Stimulated activated naive CD8-positive, alpha-beta T cell treated with anti-CD3 and anti-CD28 coated beads, Interleukin-15, amount 100 ng/mL, for 72 hours (primary cell): ENCODE measurements around the gene CD46.
A peak's percentile ranks its signal among the peaks of the same experiment; 100 is the strongest.
"Not testable (repeated sequence)": the region's sequence is repeated elsewhere in the genome, so short reads cannot be mapped to it uniquely, and the experiment has no call there.

Source experiments
- ATAC-seq: fragments of 150-1000 bp; cut with Tn5 transposase; 2 replicates; pipeline ENCODE4 v1.10.0; 2021; ENCODE audit warnings: mild to moderate bottlenecking, moderate library complexity
- DNase-seq, 2 donors: peaks; one replicate each; pipeline ENCODE4 v3.0.0; 2021 to 2022
- H3K27ac Mint-ChIP-seq, 2 donors: one replicate each; pipeline ENCODE4 v1.8.0; 2022; ENCODE audit warnings: mild to moderate bottlenecking in 2 of 2, mixed read lengths in 2 of 2, moderate library complexity in 2 of 2
- H3K27me3 Mint-ChIP-seq: one replicate; pipeline ENCODE4 v1.8.0; 2022; ENCODE audit warnings: mixed read lengths
- H3K4me1 Mint-ChIP-seq: one replicate; pipeline ENCODE4 v1.8.0; 2022; ENCODE audit warnings: mild to moderate bottlenecking, mixed read lengths
- H3K4me3 Mint-ChIP-seq, 2 donors: one replicate each; pipeline ENCODE4 v1.8.0; 2022; ENCODE audit warnings: mild to moderate bottlenecking in 2 of 2, mixed read lengths in 2 of 2, moderate library complexity in 1 of 2
- H3K9me3 Mint-ChIP-seq, 2 donors: one replicate each; pipeline ENCODE4 v1.8.0; 2022; ENCODE audit warnings: mixed read lengths in 2 of 2

CD46 gene

DNA sequence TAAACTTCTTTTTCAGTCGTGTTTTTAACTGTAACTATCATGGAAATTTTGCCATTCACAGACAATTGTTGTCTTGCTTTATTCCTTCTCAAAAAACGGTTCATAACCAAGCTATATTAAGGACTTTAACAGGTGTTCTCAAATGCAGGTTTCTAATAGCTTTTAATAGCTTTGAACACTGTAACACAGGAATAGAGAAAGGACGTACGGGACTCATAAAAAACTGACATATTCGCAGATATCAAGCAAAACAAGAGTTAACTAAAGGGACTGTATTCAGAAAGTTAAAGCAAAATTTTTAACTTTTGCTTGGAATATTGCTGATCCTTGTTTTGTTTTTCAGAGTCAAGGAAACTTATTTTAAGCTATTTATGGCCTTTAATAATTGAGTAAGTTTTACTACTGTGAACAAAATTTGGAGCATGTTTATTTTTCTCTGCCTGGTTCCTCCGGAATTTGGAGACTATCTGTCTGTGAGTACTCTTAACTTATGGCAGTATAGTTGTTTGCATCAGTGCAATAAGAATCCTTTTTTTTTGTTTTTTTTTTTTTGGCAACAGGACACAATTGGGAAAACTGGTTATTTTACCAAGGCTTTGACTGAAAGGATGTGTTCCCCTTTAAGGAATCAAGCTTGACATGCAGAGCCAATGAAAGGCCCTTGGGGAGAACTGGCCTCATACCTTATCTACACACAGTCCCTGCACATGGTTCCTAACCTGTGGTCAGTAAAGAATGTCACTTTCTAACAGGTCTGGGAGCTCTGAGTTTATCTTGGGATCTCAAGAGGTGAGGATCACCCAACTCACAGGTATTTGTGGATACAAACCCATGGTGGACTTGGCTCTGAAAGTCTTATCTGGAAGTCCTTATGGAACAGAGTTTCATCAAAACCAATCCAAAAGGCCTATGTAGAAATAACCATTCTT lies 5.8 kb upstream of the CD46 start:
- Mint-ChIP-seq H3K9me3 (peaks cover 0 to 4% of the 10 kb centered on the region in 2 donors), H3K4me1 (peaks cover 25% of the 10 kb centered on the region), H3K27ac (no peak overlapping the region), H3K27me3 (no peaks in the 10 kb centered on the region), H3K4me3 (no peak overlapping the region)
- DNase-seq, result no peak
- ATAC-seq, result no peak

GRCh38 chr1:207747627-207748492 lies 4.0 kb upstream of the CD46 start:
- Mint-ChIP-seq H3K4me1 (peaks cover 31% of the 10 kb centered on the region), H3K27me3 (no peaks in the 10 kb centered on the region)

GRCh38 chr1:207748737-207749528 lies 2.9 kb upstream of the CD46 start:
- peak overlapping the region in 1 of 2 donors; percentile 86 for H3K27ac Mint-ChIP-seq
- no peaks in the 10 kb centered on the region for H3K27me3 Mint-ChIP-seq
- H3K4me1 Mint-ChIP-seq, result peaks cover 35% of the 10 kb centered on the region
- peak overlapping the region; percentile 39 to 54 for H3K4me3 Mint-ChIP-seq
- DNase-seq (no peak), ATAC-seq (no peak)
- H3K9me3 Mint-ChIP-seq, result peaks cover 0 to 4% of the 10 kb centered on the region in 2 donors

More at GRCh38 chr1:207747627-207748492, 4.0 kb upstream of the CD46 start:
- peaks cover 0 to 4% of the 10 kb centered on the region in 2 donors for H3K9me3 Mint-ChIP-seq
- H3K27ac Mint-ChIP-seq, result no peak overlapping the region
- no peak for DNase-seq
- H3K4me3 Mint-ChIP-seq, result no peak overlapping the region
- ATAC-seq, result no peak

- ATAC-seq, result no peak
- no peaks in the 10 kb centered on the region for H3K27me3 Mint-ChIP-seq
- H3K27ac Mint-ChIP-seq, result peak overlapping the region; percentile 98 to 99
- peaks cover 51% of the 10 kb centered on the region for H3K4me1 Mint-ChIP-seq
- DNase-seq, result no peak
- peaks cover 0 to 4% of the 10 kb centered on the region in 2 donors for H3K9me3 Mint-ChIP-seq
- peak overlapping the region; percentile 96 to 99 for H3K4me3 Mint-ChIP-seq
Observed at GRCh38 chr1:207750631-207751305, 1.1 kb upstream of the CD46 start.

- peak; percentile 16 for ATAC-seq
- Mint-ChIP-seq H3K4me3 (peak overlapping the region; percentile 96 to 99), H3K27ac (peak overlapping the region; percentile 98 to 99), H3K4me1 (peaks cover 58% of the 10 kb centered on the region)
- H3K27me3 Mint-ChIP-seq, DNase-seq, H3K9me3 Mint-ChIP-seq: not testable (repeated sequence)
Observed at GRCh38 chr1:207751463-207751789, 428 bp upstream of the CD46 start.

DNA sequence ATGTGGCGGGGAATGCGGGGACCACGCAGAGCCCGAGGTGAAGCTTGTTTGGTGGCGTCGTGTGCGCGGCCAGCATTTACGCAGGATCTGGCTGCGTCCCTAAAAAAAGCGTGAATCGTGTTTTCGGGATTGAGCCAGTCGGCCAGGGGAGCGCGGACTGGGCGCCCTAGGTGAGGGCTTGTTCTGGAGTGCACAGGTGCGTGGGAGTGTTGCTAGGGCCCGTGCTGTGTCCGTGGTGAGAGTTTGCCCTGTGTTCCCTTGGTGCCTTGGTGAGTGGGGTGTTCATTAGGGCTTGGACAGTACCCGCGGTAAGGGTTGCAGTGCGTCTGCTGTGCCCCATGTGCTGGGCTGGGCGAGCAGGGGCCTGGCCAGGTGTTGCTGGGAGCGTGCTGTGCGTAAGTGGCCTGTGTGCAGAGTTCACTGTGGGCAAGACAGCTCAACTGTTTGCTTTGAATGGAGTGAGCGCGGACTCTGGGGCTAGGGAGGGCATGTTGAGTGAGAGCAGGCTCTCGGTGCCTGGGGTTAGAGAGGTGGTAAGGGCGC lies 673 bp downstream of the CD46 start:
- Mint-ChIP-seq H3K9me3 (peaks cover 0 to 4% of the 10 kb centered on the region in 2 donors), H3K4me1 (peaks cover 63% of the 10 kb centered on the region)
- peak; percentile 44 to 56 for DNase-seq

DNA sequence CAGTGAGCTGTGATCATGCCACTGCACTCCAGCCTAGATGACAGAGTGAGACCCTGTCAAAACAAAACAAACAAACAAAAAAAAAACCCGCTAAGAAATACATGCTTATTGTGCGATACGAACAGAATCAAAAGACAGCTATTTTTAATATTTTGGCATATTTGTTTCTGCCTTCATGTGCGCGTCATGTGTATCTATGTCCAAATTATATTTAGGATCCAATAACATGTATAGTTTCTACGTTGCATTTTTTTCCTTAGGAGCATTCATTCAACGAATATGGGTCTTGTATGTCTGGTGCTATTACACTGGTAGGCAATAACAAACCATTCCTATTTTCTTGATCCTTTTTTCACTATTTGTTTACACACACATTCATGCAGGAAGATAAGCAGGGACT lies 1.8 kb downstream of the CD46 start:
- ATAC-seq, result no peak
- H3K9me3 Mint-ChIP-seq, result no peaks in the 10 kb centered on the region
- no peaks in the 10 kb centered on the region for H3K27me3 Mint-ChIP-seq

More for the DNA sequence above, 673 bp downstream of the CD46 start:
- ATAC-seq, result peak; percentile 66
- H3K27me3 Mint-ChIP-seq, result no peaks in the 10 kb centered on the region
- H3K27ac Mint-ChIP-seq, result peak overlapping the region; percentile 95 to 98
- H3K4me3 Mint-ChIP-seq, result peak overlapping the region; percentile 96 to 99

GRCh38 chr1:207754011-207754410 lies 2.2 kb downstream of the CD46 start:
- peak overlapping the region in 1 of 2 donors; percentile 45 for H3K27ac Mint-ChIP-seq
- no peak for ATAC-seq

More for the DNA sequence above, 1.8 kb downstream of the CD46 start:
- no peak overlapping the region for H3K27ac Mint-ChIP-seq
- peaks cover 65% of the 10 kb centered on the region for H3K4me1 Mint-ChIP-seq
- H3K4me3 Mint-ChIP-seq, result peak overlapping the region; percentile 96 to 99
- no peak for DNase-seq

DNA sequence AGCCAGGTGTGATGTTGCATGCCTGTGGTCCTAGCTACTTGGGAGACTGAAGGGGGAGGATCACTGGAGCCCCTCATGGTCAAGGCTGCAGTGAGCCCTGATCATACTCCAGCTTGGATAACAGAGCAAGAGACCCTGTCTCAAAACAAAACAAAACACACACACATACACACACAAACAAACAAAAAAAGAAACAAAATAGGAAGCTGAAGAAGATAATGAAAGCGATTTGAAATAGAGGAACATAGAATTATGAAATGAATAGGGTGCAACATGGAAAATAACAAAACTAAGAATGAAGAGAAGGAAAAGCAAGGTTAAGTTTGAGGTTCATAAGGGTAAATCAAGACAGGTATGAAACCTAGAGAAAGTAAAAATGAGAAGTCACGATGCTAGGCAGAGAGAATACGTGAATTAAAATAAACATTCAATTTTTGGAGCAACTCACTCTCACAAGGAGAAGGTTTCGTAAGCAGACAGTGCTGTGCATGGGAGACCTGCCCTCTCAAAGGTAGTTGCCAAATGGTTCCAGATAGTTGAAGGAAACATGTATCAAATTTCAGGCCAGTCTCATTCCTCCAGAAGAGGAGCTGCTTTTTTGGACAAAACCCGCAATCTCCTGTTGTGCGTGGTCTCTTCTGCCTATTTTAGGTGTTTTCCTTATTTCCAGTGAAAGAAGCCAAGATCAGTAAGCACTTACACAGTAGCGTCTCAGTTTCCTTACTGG lies 3.3 kb downstream of the CD46 start:
- H3K27ac Mint-ChIP-seq, result peak overlapping the region in 1 of 2 donors; percentile 10
- H3K9me3 Mint-ChIP-seq, result no peaks in the 10 kb centered on the region
- DNase-seq (no peak), ATAC-seq (no peak)
- H3K4me1 Mint-ChIP-seq, result peaks cover 52% of the 10 kb centered on the region
- H3K4me3 Mint-ChIP-seq, result no peak overlapping the region
- H3K27me3 Mint-ChIP-seq, result no peaks in the 10 kb centered on the region

More at GRCh38 chr1:207754011-207754410, 2.2 kb downstream of the CD46 start:
- no peak for DNase-seq
- H3K4me3 Mint-ChIP-seq, result peak overlapping the region in 1 of 2 donors; percentile 99
- H3K27me3 Mint-ChIP-seq, result no peaks in the 10 kb centered on the region
- H3K4me1 Mint-ChIP-seq, result peaks cover 61% of the 10 kb centered on the region
- no peaks in the 10 kb centered on the region for H3K9me3 Mint-ChIP-seq

DNA sequence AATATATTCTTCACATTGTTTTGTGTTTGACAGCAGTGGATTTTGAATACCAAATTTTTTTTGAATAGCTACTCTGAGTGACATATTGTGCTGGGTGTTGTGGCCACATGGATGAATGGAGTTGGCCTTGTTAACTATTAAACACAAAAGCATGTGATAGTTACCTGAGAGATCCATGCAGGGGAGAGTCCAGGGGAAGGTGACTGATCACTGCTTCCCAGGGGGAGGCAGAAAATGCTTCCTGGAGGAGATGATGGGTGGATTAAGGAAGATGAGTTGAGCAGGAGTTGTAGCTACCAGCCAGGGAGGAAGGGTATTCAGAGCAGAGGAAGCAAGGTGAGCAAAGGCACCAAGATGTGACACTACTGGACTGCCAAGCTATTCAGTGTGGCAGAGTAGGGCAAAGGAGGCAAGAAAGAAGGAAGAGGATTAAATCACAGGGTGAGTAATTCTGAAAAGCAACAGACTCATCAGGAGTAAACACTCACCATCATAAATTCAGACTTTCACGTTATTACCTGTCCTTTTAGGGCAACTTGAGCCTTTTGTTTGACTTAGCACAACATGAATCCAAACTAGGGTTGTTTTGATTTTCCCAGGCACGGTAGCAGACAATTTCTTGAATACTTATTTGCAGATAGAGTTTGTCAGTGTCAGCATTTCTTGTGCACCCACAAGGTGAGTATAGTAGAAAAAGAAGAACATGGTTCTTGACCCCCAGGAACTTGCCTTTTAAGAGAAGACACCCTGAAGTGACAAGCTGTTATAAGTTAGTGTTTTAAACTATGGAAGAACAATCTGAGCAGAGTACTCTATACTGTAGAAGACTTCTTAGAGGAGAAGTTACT lies 4.2 kb downstream of the CD46 start:
- Mint-ChIP-seq H3K27me3 (no peaks in the 10 kb centered on the region), H3K4me1 (peaks cover 46% of the 10 kb centered on the region), H3K27ac (peak overlapping the region in 1 of 2 donors; percentile 67), H3K9me3 (no peaks in the 10 kb centered on the region), H3K4me3 (no peak overlapping the region)
- DNase-seq, result no peak
- no peak for ATAC-seq

DNA sequence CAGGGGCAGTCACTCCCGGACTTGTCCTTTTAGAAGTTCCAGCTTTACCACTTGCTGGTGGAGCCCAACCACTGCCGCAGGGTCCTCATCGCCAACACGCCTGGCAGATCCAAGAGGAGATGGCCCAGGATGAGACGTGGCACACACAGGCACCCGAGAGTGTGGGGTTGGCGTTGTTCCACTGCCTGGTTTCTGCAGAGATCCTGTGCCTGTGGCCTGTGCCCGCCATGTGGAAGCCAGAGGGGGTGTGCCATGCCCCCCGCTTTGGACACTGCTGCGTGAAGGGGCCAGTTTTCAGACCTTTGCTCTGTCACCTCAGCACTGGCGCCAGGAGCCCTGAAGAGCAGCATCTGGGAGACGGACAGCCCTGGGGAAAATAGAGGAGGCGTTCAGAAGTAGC lies 10.8 kb downstream of the CD46 start:
- no peak for ATAC-seq
- Mint-ChIP-seq H3K9me3 (no peaks in the 10 kb centered on the region), H3K4me3 (no peak overlapping the region), H3K27me3 (no peaks in the 10 kb centered on the region), H3K27ac (peak overlapping the region in 1 of 2 donors; percentile 66), H3K4me1 (peaks cover 12% of the 10 kb centered on the region)
- DNase-seq, result no peak

DNA sequence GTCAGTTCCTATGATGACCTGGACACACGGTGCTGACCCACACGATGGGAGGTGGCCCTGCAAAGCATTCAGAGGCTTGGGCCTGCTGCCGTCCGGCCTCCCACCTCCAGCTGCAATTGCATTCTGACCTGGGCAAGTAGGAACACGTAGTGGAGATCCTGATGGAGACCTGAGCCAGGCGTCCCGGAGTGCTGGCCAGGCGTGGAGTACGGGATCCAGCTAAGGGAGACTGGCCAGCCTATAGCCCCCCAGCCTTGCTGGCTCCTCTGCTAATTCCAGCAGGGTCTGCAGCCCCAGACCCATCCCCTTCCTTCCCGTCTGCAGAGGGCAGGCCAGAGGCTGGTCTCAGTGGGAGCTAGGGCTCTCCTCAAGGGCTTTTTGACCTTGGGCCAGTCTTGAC lies 11.2 kb downstream of the CD46 start:
- ATAC-seq (no peak), DNase-seq (no peak)
- no peak overlapping the region for H3K27ac Mint-ChIP-seq
- H3K9me3 Mint-ChIP-seq, result no peaks in the 10 kb centered on the region
- no peaks in the 10 kb centered on the region for H3K27me3 Mint-ChIP-seq
- H3K4me1 Mint-ChIP-seq, result peaks cover 8% of the 10 kb centered on the region
- H3K4me3 Mint-ChIP-seq, result no peak overlapping the region

DNA sequence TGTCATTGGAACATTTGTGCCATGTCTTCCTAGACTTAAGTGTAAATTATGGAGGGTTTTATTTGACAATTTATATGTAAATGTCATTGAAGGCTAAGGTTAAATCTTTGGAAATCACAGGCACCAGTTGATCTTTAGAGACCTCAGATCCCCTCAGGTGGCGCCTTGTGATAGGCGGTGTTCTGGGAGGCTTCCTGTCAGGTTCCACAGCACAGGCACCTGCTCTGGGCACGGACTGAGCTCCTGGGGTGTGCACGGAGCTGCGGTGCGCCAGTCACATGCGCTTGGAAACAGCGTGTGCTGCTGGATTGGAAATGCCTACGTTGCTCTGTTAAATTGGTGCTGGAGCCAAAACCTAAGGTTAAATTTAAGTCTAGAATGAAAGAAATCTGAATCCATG lies 12.1 kb downstream of the CD46 start:
- Mint-ChIP-seq H3K4me1 (peaks cover 4% of the 10 kb centered on the region), H3K4me3 (no peak overlapping the region), H3K27me3 (no peaks in the 10 kb centered on the region), H3K9me3 (no peaks in the 10 kb centered on the region), H3K27ac (peak overlapping the region in 1 of 2 donors; percentile 42)
- no peak for DNase-seq
- ATAC-seq, result no peak
